SK-N-SH (cell line): ENCODE data around the gene CCDC167.

Source experiments
- CTCF ChIP-seq: fragments of 200-600 bp; sonication (generic); IDR thresholded peaks from 2 replicates; pipeline ENCODE4 v1.6.1; 2017; ENCODE audit warnings: antibody characterized with exemption, mild to moderate bottlenecking, moderate library complexity
- ELF1 ChIP-seq: IDR thresholded peaks from 2 replicates; pipeline ENCODE4 v1.4.0; 2012
- FOSL2 ChIP-seq: IDR thresholded peaks from 2 replicates; pipeline ENCODE4 v1.4.0; 2012; ENCODE audit warnings: low read depth, mild to moderate bottlenecking, moderate library complexity, borderline replicate concordance
- GABPA ChIP-seq: IDR thresholded peaks from 2 replicates; pipeline ENCODE4 v1.4.0; 2012; ENCODE audit warnings: low read depth, mild to moderate bottlenecking
- NFIC ChIP-seq: IDR thresholded peaks from 2 replicates; pipeline ENCODE4 v1.4.0; 2012; ENCODE audit warnings: borderline replicate concordance
- REST ChIP-seq: IDR thresholded peaks from 2 replicates; pipeline ENCODE4 v1.6.1; 2012; ENCODE audit warnings: mild to moderate bottlenecking, low read depth, low read length, moderate library complexity
- SIN3A ChIP-seq: IDR thresholded peaks from 2 replicates; pipeline ENCODE4 v1.6.1; 2012; ENCODE audit warnings: low read depth, mild to moderate bottlenecking, low read length, moderate library complexity, borderline replicate concordance
- TAF1 ChIP-seq: IDR thresholded peaks from 2 replicates; pipeline ENCODE4 v1.6.1; 2012; ENCODE audit warnings: low read depth, mild to moderate bottlenecking, low read length, moderate library complexity, borderline replicate concordance
- TEAD4 ChIP-seq: IDR thresholded peaks from 2 replicates; pipeline ENCODE4 v1.4.0; 2012; ENCODE audit warnings: mild to moderate bottlenecking, borderline replicate concordance; ENCODE audit not compliant: insufficient read depth

GRCh38 chr6:37441651-37442050, 58.0 kb downstream of the CCDC167 start:
- TF ChIP-seq FOSL2 (no peak), CTCF (no peak), NFIC (no peak), TEAD4 (no peak), REST (no peak), ELF1 (no peak), SIN3A (no peak), GABPA (no peak), TAF1 (no peak)
